Panc1 (cell line): ENCODE measurements around the gene PALD1. TPM values are rescaled to one million over a fixed set of nuclear protein-coding genes. Genes with fewer than 3 reads are reported as not detected.

ENCODE experiments used
- ATAC-seq: fragments of 200-7000 bp; cut with Tn5 transposase; 2 replicates; pipeline ENCODE4 v1.9.1; 2020; ENCODE audit warnings: mild to moderate bottlenecking, moderate library complexity
- BruUV-seq: library from RNA; stranded (reverse); fragments of 400-500 nt; replicated peaks from 2 replicates; lab custom pipeline; 2021; lab: Mats Ljungman, UMichigan
- CTCF ChIA-PET: fragments of 300-600 bp; sonication (Branson Sonifier 250); formaldehyde crosslinking; loops from one replicate; lab custom pipeline; 2022; ENCODE audit warnings: antibody characterized with exemption; lab: Charles Lee
- POLR2A ChIA-PET: fragments of 300-600 bp; sonication (Branson Sonifier 250); formaldehyde crosslinking; loops from one replicate; lab custom pipeline; 2022; ENCODE audit warnings: antibody characterized with exemption; lab: Charles Lee
- DNase-seq: peaks from one replicate; pipeline ENCODE4 v3.0.0-alpha.2; 2010; ENCODE audit warnings: low read depth, low spot score
- H3K27ac ChIP-seq: 2 replicates; pipeline ENCODE4 v1.5.1; 2011; ENCODE audit warnings: mild to moderate bottlenecking, low read length, inconsistent platforms
- H3K27me3 ChIP-seq: fragments of 200-500 bp; sonication (Bioruptor generic); 2 replicates; pipeline ENCODE4 v1.6.0; 2014; ENCODE audit warnings: low read length, inconsistent platforms; ENCODE audit not compliant: control insufficient read depth, insufficient read depth
- H3K36me3 ChIP-seq: fragments of 200-500 bp; sonication (Bioruptor generic); 2 replicates; pipeline ENCODE4 v1.5.1; 2014; ENCODE audit warnings: inconsistent platforms, mild to moderate bottlenecking, low read length, moderate library complexity; ENCODE audit not compliant: control insufficient read depth, insufficient read depth
- H3K4me1 ChIP-seq: 2 replicates; pipeline ENCODE4 v1.5.1; 2011; ENCODE audit warnings: inconsistent platforms, mild to moderate bottlenecking, low read length, moderate library complexity; ENCODE audit not compliant: control insufficient read depth, insufficient read depth
- H3K4me3 ChIP-seq, 2 experiments: 2 replicates each; pipeline ENCODE4 v1.5.1; 2011 to 2012; ENCODE audit warnings: low read depth in 2 of 2, low read length in 2 of 2, mild to moderate bottlenecking in 2 of 2, inconsistent platforms in 1 of 2, moderate library complexity in 1 of 2
- H3K9me3 ChIP-seq: fragments of 200-500 bp; sonication (Bioruptor generic); 2 replicates; pipeline ENCODE4 v1.5.1; 2014; ENCODE audit warnings: low read depth, mild to moderate bottlenecking, inconsistent platforms, low read length, moderate library complexity; ENCODE audit not compliant: control insufficient read depth, insufficient read depth
- CTCF ChIP-seq: fragments of 450-650 bp; IDR thresholded peaks from 2 replicates; pipeline ENCODE4 v1.5.1; 2017; ENCODE audit warnings: mild to moderate bottlenecking
- POLR2AphosphoS5 ChIP-seq: IDR thresholded peaks from 2 replicates; pipeline ENCODE4 v1.6.1; 2012; ENCODE audit warnings: mild to moderate bottlenecking, low read depth, low read length, moderate library complexity
- REST ChIP-seq, 2 experiments: IDR thresholded peaks; 2 replicates each; pipeline ENCODE4 v1.6.1; 2011 to 2012; ENCODE audit warnings: low read depth in 2 of 2, control low read depth in 1 of 2, low read length in 1 of 2, mild to moderate bottlenecking in 1 of 2, moderate library complexity in 1 of 2; ENCODE audit not compliant: insufficient read depth in 1 of 2
- SIN3A ChIP-seq: IDR thresholded peaks from 2 replicates; pipeline ENCODE4 v1.6.1; 2012; ENCODE audit warnings: low read depth, mild to moderate bottlenecking, low read length, moderate library complexity, borderline replicate concordance; ENCODE audit not compliant: insufficient read depth
- TCF7L2 ChIP-seq: IDR thresholded peaks from 2 replicates; pipeline ENCODE4 v1.6.1; 2011; ENCODE audit warnings: mild to moderate bottlenecking, low read depth, low read length, inconsistent platforms
- in situ Hi-C: cut with HindIII; loops from 2 replicates; pipeline ENCODE4 v1.10.0; 2016; ENCODE audit warnings: low sequenced_read_pairs, low pct_unique_long_range_greater_than_20kb
- intact Hi-C: fragments of 100-400 bp; cut with micrococcal nuclease; formaldehyde crosslinking; loops from one replicate; pipeline ENCODE4 v1.10.0; 2022; ENCODE audit not compliant: unreplicated experiment
- total RNA-seq: library from RNA; stranded (reverse); gene quantifications from one replicate; pipeline ENCODE4 v1.2.1, GENCODE V29; 2021; ENCODE audit not compliant: unreplicated experiment

Gene PALD1
- total RNA-seq, 1 experiment from 2014 or later, result 3.0 TPM

GRCh38 chr10:70455213-70455630, 23.3 kb upstream of the PALD1 start:
- intact Hi-C loops, result no loop called here
- CTCF ChIA-PET, result no interaction called here
- POLR2A ChIA-PET, result interaction anchor here (0.7 kb wide), 1 partner anchor 12 kb away, joined by 3 read pairs; no protein-coding TSS in a partner anchor

GRCh38 chr10:70456164-70456563, 22.4 kb upstream of the PALD1 start:
- no peaks in the 10 kb centered on the region for H3K9me3 ChIP-seq
- ChIA-PET CTCF (no interaction called here), POLR2A (no interaction called here)
- ATAC-seq (no peak), DNase-seq (no peak)
- H3K4me3 ChIP-seq, result no peak overlapping the region
- TF ChIP-seq SIN3A (no peak), TCF7L2 (no peak), REST (IDR thresholded peaks at IDR 0.05; ENCODE audit: insufficient read depth in 1 of 2, low read depth in 2 of 2, low read length in 1 of 2) (no peak), CTCF (no peak), POLR2AphosphoS5 (no peak)
- H3K4me1 ChIP-seq, result peaks cover 6% of the 10 kb centered on the region
- no peaks in the 10 kb centered on the region for H3K36me3 ChIP-seq
- no TSS peak for BruUV-seq
- no peaks in the 10 kb centered on the region for H3K27me3 ChIP-seq
- H3K27ac ChIP-seq, result no peak overlapping the region
- intact Hi-C loops (no loop called here), in situ Hi-C loops (no loop called here)

More at GRCh38 chr10:70455213-70455630, 23.3 kb upstream of the PALD1 start:
- Histone ChIP-seq H3K4me1 (peaks cover 6% of the 10 kb centered on the region), H3K36me3 (no peaks in the 10 kb centered on the region), H3K9me3 (no peaks in the 10 kb centered on the region), H3K27ac (no peak overlapping the region), H3K4me3 (no peak overlapping the region), H3K27me3 (no peaks in the 10 kb centered on the region)
- in situ Hi-C loops, result no loop called here
- DNase-seq (no peak), ATAC-seq (no peak)
- 0 out of 2 replicates have a peak, but pooled peaks have one; percentile 28 for TF ChIP-seq TCF7L2
- no peak for TF ChIP-seq POLR2AphosphoS5
- no peak for TF ChIP-seq CTCF
- no TSS peak for BruUV-seq
